ENCODE measurements around the gene OCRL.
A peak's percentile ranks its signal among the peaks of the same experiment; 100 is the strongest.

Gene OCRL

DNA sequence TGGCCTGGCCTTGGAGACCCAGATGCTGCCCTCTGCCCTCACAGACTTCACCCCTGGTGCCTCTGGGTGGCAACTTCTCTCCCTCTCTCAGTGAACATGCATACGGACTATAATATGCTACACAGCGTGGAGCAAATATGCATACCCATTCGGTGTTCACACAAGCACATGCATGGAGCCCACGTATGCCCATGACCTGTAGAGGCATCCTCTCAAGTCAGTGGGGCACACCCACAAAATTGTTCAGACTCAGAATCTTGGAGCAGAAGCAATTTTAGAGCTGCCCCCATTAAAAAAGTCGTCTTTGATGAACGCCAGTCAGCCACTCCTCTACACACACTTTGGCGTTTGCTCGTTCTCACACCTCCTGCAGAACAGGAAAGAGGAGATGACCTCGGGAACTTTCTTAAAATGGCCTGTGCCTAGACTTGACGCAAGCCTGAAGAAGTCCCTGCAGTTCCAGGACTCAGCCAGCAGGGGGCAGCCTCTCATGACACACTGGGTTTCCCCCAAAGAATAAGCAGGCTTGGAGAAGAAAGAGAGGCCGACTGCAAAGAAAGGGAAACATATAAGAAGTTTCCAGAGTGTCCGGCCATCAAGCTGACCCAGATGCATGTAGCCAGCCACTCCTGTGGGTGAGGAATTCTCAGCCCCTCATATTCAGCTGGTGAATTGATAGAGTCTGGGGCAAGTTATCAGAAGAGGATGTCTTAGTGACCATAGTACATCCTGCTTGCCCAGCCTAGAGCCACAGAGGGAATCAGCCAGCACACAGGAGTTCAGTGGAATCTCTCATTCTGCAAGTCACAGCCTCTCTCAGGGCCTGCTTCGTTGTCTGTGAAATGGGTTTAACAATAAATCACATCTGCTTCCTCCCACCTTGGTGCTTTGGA lies 97.4 kb downstream of the OCRL start:
- H3K27me3 ChIP-seq (ENCODE audit: low read length), result no peaks in the 10 kb centered on the region
- no peaks in the 10 kb centered on the region for H3K36me3 ChIP-seq (ENCODE audit: low read length)
- H3K79me2 ChIP-seq (ENCODE audit: insufficient read depth, low read length), result no peaks in the 10 kb centered on the region
- no peak overlapping the region for H3K27ac ChIP-seq (ENCODE audit: low read depth, low read length)
- H4K20me1 ChIP-seq (ENCODE audit: low read depth, low read length), result no peaks in the 10 kb centered on the region
- no peak overlapping the region for H3K4me3 ChIP-seq (ENCODE audit: insufficient read depth, low read length, poor library complexity, severe bottlenecking)
- no peaks in the 10 kb centered on the region for H3K9me2 ChIP-seq (replicated peaks; ENCODE audit: insufficient read depth, low read length)
- no peaks in the 10 kb centered on the region for H3F3A ChIP-seq (ENCODE audit: insufficient read depth)
- no peak for TF ChIP-seq EZH2phosphoT487 (conservative IDR thresholded peaks at IDR 0.05; ENCODE audit: low read length)
- TF ChIP-seq, protein P1, sequence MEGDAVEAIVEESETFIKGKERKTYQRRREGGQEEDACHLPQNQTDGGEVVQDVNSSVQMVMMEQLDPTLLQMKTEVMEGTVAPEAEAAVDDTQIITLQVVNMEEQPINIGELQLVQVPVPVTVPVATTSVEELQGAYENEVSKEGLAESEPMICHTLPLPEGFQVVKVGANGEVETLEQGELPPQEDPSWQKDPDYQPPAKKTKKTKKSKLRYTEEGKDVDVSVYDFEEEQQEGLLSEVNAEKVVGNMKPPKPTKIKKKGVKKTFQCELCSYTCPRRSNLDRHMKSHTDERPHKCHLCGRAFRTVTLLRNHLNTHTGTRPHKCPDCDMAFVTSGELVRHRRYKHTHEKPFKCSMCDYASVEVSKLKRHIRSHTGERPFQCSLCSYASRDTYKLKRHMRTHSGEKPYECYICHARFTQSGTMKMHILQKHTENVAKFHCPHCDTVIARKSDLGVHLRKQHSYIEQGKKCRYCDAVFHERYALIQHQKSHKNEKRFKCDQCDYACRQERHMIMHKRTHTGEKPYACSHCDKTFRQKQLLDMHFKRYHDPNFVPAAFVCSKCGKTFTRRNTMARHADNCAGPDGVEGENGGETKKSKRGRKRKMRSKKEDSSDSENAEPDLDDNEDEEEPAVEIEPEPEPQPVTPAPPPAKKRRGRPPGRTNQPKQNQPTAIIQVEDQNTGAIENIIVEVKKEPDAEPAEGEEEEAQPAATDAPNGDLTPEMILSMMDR (IDR thresholded peaks at IDR 0.05; ENCODE audit: insufficient read depth, low read length, poor library complexity, severe bottlenecking), result peak; percentile 56
- no peak overlapping the region for H3K4me2 ChIP-seq (ENCODE audit: low read depth, low read length, poor library complexity, severe bottlenecking)
- H2AFZ ChIP-seq (ENCODE audit: low read depth, low read length, severe bottlenecking), result no peak overlapping the region
- no peak overlapping the region for H3K9ac ChIP-seq (ENCODE audit: low read length)
- no peaks in the 10 kb centered on the region for H3K9me3 ChIP-seq (ENCODE audit: insufficient read depth, low read length)

DNA sequence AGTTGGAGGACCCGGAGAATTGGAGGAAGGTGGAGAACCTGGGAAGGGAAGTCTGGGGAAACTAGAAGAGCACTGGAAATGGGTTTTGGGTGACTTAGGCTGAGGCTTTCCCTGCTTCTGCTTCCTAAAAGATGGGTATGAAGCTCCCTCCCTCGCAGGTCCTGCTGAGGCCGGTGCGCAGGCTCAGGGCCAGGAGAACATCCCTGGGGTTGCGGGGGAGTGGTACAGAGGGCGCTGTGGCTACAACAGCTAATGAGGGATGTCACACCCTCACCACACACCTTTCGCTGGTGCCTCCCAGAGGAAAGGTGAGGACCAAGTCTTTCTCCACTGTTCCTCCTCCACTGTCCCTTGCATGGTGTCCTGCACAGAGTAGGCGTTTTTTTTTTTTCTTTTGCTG lies 98.9 kb downstream of the OCRL start:
- Histone ChIP-seq H3K4me2 (ENCODE audit: low read depth, low read length, poor library complexity, severe bottlenecking) (no peak overlapping the region), H3F3A (ENCODE audit: insufficient read depth) (no peaks in the 10 kb centered on the region), H3K9me2 (replicated peaks; ENCODE audit: insufficient read depth, low read length) (no peaks in the 10 kb centered on the region), H3K79me2 (ENCODE audit: insufficient read depth, low read length) (no peaks in the 10 kb centered on the region), H2AFZ (ENCODE audit: low read depth, low read length, severe bottlenecking) (no peak overlapping the region), H3K36me3 (ENCODE audit: low read length) (no peaks in the 10 kb centered on the region), H3K4me3 (ENCODE audit: insufficient read depth, low read length, poor library complexity, severe bottlenecking) (no peak overlapping the region), H3K27ac (ENCODE audit: low read depth, low read length) (no peak overlapping the region), H3K27me3 (ENCODE audit: low read length) (no peaks in the 10 kb centered on the region), H4K20me1 (ENCODE audit: low read depth, low read length) (no peaks in the 10 kb centered on the region), H3K9ac (ENCODE audit: low read length) (no peak overlapping the region), H3K9me3 (ENCODE audit: insufficient read depth, low read length) (no peaks in the 10 kb centered on the region)
- TF ChIP-seq, protein P1 (IDR thresholded peaks at IDR 0.05; ENCODE audit: insufficient read depth, low read length, poor library complexity, severe bottlenecking), result no peak
- no peak for TF ChIP-seq EZH2phosphoT487 (conservative IDR thresholded peaks at IDR 0.05; ENCODE audit: low read length)

DNA sequence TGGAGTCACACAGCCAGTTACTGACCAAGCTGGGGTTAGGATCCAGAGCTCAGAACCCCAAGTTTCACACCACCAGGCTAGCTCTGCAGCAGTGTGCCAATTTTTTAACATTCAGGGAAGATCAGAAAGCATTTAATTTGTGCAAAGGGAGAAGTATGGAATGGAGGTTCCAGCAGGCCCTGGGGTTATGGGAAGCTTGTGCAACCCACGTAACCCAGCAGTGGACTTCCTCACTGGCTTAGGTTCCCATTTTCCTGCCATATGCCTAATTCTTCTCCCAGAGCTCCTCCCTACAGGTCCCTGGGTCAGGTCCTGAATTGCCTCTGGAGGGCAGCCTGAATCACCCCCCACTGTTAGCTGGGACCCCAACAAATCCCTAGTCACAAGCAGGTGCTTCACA lies 100.7 kb downstream of the OCRL start:
- Histone ChIP-seq H3K9me2 (replicated peaks; ENCODE audit: insufficient read depth, low read length) (no peaks in the 10 kb centered on the region), H3K27ac (ENCODE audit: low read depth, low read length) (no peak overlapping the region), H3K4me2 (ENCODE audit: low read depth, low read length, poor library complexity, severe bottlenecking) (no peak overlapping the region), H3K79me2 (ENCODE audit: insufficient read depth, low read length) (no peaks in the 10 kb centered on the region), H3K9ac (ENCODE audit: low read length) (no peak overlapping the region), H3K36me3 (ENCODE audit: low read length) (no peaks in the 10 kb centered on the region), H2AFZ (ENCODE audit: low read depth, low read length, severe bottlenecking) (no peak overlapping the region), H3K4me3 (ENCODE audit: insufficient read depth, low read length, poor library complexity, severe bottlenecking) (no peak overlapping the region), H3K9me3 (ENCODE audit: insufficient read depth, low read length) (no peaks in the 10 kb centered on the region), H3K27me3 (ENCODE audit: low read length) (no peaks in the 10 kb centered on the region), H4K20me1 (ENCODE audit: low read depth, low read length) (no peaks in the 10 kb centered on the region), H3F3A (ENCODE audit: insufficient read depth) (no peaks in the 10 kb centered on the region)
- TF ChIP-seq, protein P1 (IDR thresholded peaks at IDR 0.05; ENCODE audit: insufficient read depth, low read length, poor library complexity, severe bottlenecking), result no peak
- no peak for TF ChIP-seq EZH2phosphoT487 (conservative IDR thresholded peaks at IDR 0.05; ENCODE audit: low read length)
